ENCODE data around the gene IL33.

Gene IL33

DNA sequence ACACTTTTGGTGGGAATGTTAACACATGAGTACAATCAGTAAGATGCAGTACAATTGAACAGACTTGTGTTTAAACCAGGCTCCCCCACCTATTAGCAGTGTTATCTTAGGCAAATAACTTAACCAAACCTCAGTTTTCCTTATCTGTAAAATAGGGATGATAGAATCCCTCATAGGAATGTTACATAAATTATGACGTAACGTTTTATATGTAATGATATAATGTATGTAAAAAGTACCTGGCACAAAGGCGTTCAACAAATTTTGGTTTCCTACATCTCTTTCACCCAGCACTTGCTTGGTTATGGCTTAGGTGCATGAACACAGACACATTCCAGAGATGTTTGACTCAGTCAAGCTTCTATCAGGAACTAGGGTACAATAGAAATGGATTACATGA is 26.7 kb upstream of the IL33 start:
- Histone ChIP-seq H3K36me3 (ENCODE audit: low read depth) (no peaks in the 10 kb centered on the region), H3K4me1 (ENCODE audit: insufficient read depth, poor library complexity, severe bottlenecking) (no peaks in the 10 kb centered on the region), H3K4me3 (ENCODE audit: severe bottlenecking) (no peak overlapping the region), H3K9me3 (ENCODE audit: severe bottlenecking) (no peaks in the 10 kb centered on the region), H3K27ac (ENCODE audit: poor library complexity, severe bottlenecking) (no peak overlapping the region), H3K27me3 (ENCODE audit: insufficient read depth, poor library complexity, severe bottlenecking) (no peaks in the 10 kb centered on the region)
- TF ChIP-seq, protein P1, sequence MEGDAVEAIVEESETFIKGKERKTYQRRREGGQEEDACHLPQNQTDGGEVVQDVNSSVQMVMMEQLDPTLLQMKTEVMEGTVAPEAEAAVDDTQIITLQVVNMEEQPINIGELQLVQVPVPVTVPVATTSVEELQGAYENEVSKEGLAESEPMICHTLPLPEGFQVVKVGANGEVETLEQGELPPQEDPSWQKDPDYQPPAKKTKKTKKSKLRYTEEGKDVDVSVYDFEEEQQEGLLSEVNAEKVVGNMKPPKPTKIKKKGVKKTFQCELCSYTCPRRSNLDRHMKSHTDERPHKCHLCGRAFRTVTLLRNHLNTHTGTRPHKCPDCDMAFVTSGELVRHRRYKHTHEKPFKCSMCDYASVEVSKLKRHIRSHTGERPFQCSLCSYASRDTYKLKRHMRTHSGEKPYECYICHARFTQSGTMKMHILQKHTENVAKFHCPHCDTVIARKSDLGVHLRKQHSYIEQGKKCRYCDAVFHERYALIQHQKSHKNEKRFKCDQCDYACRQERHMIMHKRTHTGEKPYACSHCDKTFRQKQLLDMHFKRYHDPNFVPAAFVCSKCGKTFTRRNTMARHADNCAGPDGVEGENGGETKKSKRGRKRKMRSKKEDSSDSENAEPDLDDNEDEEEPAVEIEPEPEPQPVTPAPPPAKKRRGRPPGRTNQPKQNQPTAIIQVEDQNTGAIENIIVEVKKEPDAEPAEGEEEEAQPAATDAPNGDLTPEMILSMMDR (IDR thresholded peaks at IDR 0.05; ENCODE audit: poor library complexity, severe bottlenecking), result no peak
- DNase-seq (ENCODE audit: low spot score), result no peak
- ATAC-seq (ENCODE audit: low read depth), result no peak

DNA sequence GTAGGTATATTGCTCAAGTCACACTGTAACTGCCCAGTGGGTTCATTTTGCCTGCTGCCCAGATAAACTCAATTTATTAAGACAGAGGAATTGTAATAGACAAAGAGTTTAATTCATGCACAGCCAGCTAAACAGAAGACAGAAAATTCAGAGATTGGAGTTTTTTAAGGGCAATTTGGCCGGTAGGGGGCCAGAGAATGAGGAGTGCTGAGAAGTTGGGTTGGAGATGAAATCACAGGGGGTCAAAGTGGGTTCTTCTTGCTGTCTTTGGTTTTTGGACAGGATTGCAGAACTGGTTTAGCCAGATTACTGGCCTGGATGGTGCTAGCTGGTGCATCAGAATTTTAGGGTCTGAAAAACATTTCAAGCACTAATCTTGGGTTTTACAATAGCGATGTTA is 20.7 kb upstream of the IL33 start:
- H3K27ac ChIP-seq (ENCODE audit: poor library complexity, severe bottlenecking), result no peak overlapping the region
- no peaks in the 10 kb centered on the region for H3K27me3 ChIP-seq (ENCODE audit: insufficient read depth, poor library complexity, severe bottlenecking)
- H3K36me3 ChIP-seq (ENCODE audit: low read depth), result no peaks in the 10 kb centered on the region
- DNase-seq (ENCODE audit: low spot score) (no peak), ATAC-seq (ENCODE audit: low read depth) (no peak)
- H3K4me1 ChIP-seq (ENCODE audit: insufficient read depth, poor library complexity, severe bottlenecking), result no peaks in the 10 kb centered on the region
- no peak overlapping the region for H3K4me3 ChIP-seq (ENCODE audit: severe bottlenecking)
- no peaks in the 10 kb centered on the region for H3K9me3 ChIP-seq (ENCODE audit: severe bottlenecking)
- TF ChIP-seq, protein P1 (IDR thresholded peaks at IDR 0.05; ENCODE audit: poor library complexity, severe bottlenecking), result no peak

DNA sequence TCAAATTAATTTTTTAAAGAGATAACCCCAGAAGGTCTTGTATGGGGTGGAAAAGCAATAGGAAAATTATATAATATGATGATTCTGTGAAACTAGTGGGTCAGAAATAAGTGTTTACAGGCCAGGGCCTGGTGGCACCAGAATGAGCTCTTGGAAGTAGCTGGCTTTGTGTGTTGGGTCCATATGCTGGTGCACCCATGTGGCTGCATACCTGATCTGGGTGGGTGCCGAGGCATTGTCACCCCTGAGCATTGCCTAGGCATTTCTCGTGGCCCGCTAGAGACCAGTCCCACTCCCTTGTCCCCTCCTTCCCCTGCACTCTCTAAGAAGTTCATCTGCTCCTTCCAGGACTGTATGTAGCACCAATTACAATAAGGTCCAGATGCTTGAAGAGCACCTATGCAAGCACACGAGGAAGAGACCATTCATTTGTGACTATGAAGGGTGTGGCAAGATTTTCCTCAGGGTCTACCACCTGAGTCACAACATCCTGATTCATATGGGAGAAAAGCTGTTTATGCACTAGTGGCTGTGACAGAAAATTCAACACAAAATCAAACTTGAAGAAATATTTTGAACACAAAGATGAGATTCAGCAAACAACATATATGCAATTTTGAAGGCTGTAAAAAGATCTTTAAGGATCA is 19.8 kb upstream of the IL33 start:
- Histone ChIP-seq H3K4me1 (ENCODE audit: insufficient read depth, poor library complexity, severe bottlenecking) (no peaks in the 10 kb centered on the region), H3K27me3 (ENCODE audit: insufficient read depth, poor library complexity, severe bottlenecking) (no peaks in the 10 kb centered on the region), H3K9me3 (ENCODE audit: severe bottlenecking) (no peaks in the 10 kb centered on the region), H3K4me3 (ENCODE audit: severe bottlenecking) (no peak overlapping the region), H3K27ac (ENCODE audit: poor library complexity, severe bottlenecking) (no peak overlapping the region), H3K36me3 (ENCODE audit: low read depth) (no peaks in the 10 kb centered on the region)
- DNase-seq (ENCODE audit: low spot score), result no peak
- ATAC-seq (ENCODE audit: low read depth), result no peak
- TF ChIP-seq, protein P1 (IDR thresholded peaks at IDR 0.05; ENCODE audit: poor library complexity, severe bottlenecking), result no peak

DNA sequence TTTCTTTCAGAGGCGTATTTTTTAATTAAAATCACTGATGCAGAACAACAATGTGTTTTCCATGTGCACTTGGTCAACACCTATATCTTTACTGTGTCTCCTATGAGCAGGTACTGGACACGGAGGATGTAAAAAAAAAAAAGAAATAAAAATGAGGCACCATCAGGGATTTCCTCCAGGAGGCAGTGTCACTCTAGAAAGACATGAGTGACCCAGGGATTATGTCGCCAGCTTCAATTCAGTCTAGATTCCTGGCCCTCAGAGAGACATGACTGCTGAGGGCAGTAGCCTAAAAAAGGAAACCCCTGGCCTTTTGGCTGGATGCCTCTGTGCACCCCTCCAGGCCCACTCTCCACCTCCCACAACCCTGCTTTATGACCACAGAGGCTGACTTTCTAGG is 18.3 kb upstream of the IL33 start:
- DNase-seq (ENCODE audit: low spot score) (no peak), ATAC-seq (ENCODE audit: low read depth) (no peak)
- no peaks in the 10 kb centered on the region for H3K9me3 ChIP-seq (ENCODE audit: severe bottlenecking)
- no peak overlapping the region for H3K27ac ChIP-seq (ENCODE audit: poor library complexity, severe bottlenecking)
- no peaks in the 10 kb centered on the region for H3K36me3 ChIP-seq (ENCODE audit: low read depth)
- H3K4me3 ChIP-seq (ENCODE audit: severe bottlenecking), result no peak overlapping the region
- H3K27me3 ChIP-seq (ENCODE audit: insufficient read depth, poor library complexity, severe bottlenecking), result no peaks in the 10 kb centered on the region
- TF ChIP-seq, protein P1 (IDR thresholded peaks at IDR 0.05; ENCODE audit: poor library complexity, severe bottlenecking), result no peak
- H3K4me1 ChIP-seq (ENCODE audit: insufficient read depth, poor library complexity, severe bottlenecking), result no peaks in the 10 kb centered on the region

DNA sequence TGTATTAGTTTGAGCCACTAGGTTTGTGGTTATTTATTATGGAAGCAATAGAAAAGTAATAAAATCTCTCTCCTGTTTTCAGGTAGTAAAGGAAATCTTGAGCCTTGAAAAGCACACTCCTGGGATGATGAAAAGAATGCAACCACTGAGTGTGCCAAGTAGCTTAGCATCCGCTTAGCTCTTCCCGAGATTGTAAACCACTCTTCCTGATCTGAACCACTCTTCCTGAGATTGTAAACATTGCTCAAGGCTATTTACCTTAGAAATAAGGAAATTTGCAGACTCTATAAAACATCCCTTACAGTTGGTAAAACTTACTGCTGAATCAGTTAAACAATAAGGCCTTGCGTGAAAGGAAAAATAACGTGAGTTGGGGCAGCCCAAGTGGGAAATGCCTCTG is 17.4 kb upstream of the IL33 start:
- DNase-seq (ENCODE audit: low spot score) (no peak), ATAC-seq (ENCODE audit: low read depth) (no peak)

More for the DNA sequence above, 17.4 kb upstream of the IL33 start:
- no peaks in the 10 kb centered on the region for H3K36me3 ChIP-seq (ENCODE audit: low read depth)
- H3K27ac ChIP-seq (ENCODE audit: poor library complexity, severe bottlenecking), result no peak overlapping the region
- H3K9me3 ChIP-seq (ENCODE audit: severe bottlenecking), result no peaks in the 10 kb centered on the region
- no peaks in the 10 kb centered on the region for H3K27me3 ChIP-seq (ENCODE audit: insufficient read depth, poor library complexity, severe bottlenecking)
- TF ChIP-seq, protein P1 (IDR thresholded peaks at IDR 0.05; ENCODE audit: poor library complexity, severe bottlenecking), result no peak
- no peaks in the 10 kb centered on the region for H3K4me1 ChIP-seq (ENCODE audit: insufficient read depth, poor library complexity, severe bottlenecking)
- H3K4me3 ChIP-seq (ENCODE audit: severe bottlenecking), result no peak overlapping the region

All from RWPE2 (cell line).